Pulmonary artery endothelial cell (primary cell): ENCODE measurements around the gene CXCR4. TPM values are rescaled to one million over a fixed set of nuclear protein-coding genes. Genes with fewer than 3 reads are reported as not detected.
A peak's percentile ranks its signal among the peaks of the same experiment; 100 is the strongest.

Experiments
- DNase-seq: peaks from one replicate; pipeline ENCODE4 v3.0.0-alpha.2; 2011; ENCODE audit warnings: low read depth, low spot score
- total RNA-seq: library from RNA; depleted of rRNA; stranded (reverse); fragments of >200 nt; gene quantifications from 2 replicates; pipeline ENCODE4 v1.2.3, GENCODE V29; 2014

The CXCR4 gene
- total RNA-seq, 1 donor from 2014 or later: 126 TPM

- no peak for DNase-seq
Measured at GRCh38 chr2:136131961-136132824, 14.2 kb upstream of the CXCR4 start.

GRCh38 chr2:136131484-136131960, 13.6 kb upstream of the CXCR4 start:
- DNase-seq: no peak

DNA sequence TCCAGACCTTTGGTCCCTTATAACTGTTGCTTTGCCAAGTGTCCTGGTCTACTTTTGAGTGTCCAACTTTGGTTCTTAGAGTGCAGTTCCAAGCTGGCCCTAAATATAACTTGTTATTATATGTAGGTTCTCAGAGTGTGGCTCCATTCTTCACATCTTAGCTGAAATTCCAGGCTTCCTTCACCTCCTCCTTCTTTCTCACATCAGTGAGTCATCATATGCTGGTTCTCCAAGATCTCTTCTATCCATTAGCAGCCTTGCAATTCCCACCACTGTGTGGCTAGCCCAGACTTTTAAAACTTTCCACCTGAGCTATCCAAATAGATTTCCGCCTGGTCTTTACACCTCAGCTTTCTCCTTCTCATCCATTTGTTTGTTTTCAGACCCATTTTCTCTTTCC, 12.6 kb upstream of the CXCR4 start:
- DNase-seq: no peak

GRCh38 chr2:136130045-136130444, 12.1 kb upstream of the CXCR4 start:
- DNase-seq: no peak

DNA sequence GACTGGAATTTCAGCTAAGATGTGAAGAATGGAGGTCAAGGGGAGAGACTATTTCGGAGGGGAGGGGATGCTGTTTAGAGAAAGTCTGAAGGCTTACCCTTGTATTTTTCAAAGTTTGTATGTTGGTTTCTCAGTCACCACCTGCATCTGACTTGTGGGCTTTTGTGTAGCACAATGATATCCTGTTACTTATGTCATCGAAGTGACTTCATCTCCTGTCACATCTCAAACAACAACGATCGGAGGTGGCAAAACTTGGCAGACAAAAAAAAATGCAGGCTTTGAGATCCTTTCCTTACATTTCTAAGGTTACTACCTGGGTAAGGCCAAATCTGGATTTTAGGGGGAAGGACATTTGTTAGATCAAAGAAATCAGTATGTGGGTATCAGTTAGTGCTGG, 11.7 kb upstream of the CXCR4 start:
- DNase-seq: no peak

DNA sequence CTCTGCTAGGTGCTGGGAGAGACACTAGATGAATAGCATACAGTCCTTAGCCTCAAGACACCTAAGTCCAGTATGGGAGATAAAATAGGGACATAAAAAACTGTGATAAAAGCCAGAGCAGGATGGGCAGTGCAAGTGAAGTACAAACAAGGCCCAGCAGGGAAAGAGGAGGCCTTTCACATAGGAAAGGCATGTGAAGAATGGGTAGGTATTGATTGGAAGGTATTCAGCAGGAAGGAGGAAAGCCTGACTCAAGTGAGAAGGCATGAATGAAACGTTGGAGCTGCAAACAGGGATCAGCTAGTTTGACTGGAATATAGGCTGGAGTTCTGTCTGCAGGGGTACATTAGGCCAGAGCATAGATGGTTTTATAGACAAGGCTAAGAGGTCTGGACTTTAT, 11.0 kb upstream of the CXCR4 start:
- DNase-seq: no peak

GRCh38 chr2:136128366-136128765, 10.4 kb upstream of the CXCR4 start:
- DNase-seq: no peak

- DNase-seq: no peak
Measured at GRCh38 chr2:136127356-136127755, 9.4 kb upstream of the CXCR4 start.

DNA sequence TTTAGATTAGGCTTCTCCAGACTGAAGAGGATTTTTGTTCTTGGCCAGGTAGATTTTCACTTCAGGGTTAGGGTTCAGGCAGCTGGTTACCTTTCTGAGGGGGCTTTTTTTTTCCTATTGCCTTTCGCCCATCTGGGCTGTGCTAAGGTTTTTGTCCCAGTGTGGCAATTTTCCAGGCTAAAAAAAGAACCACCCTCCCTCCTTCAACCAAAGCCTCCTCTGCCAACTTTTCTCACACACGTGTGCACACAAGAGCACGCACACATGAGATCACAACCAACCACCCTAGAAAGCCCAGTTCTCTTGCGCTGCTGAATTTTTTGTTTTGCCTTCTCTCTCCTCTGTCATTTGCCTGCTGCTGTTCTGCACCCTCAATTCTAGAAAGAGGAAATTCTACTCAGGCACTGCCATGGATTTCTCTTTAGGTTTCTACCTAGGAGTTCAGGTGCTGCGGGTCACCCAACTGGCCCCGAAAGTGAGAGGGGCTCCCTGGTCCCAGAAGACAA, 8.5 kb upstream of the CXCR4 start:
- no peak for DNase-seq

DNA sequence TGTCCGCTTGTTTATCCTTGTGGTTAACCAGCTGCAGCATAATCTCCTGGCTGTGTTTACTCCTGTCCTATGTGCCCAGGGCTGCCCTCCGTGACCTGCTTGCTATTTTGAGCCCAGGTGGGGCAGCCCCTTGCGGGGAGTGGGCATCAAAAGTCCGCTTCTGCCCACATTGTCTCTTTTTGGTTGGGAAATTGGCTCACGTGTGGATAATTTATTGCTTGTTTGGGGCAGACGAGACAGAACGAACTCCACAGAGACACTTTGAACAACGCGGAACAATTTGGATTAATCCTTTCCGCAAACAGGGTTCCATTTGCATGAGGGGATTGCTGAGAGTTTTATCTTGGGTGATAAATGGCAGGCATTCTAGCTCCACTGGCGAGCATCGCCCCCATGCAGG, 8.1 kb upstream of the CXCR4 start:
- no peak for DNase-seq

- DNase-seq: no peak
Measured at GRCh38 chr2:136125236-136125635, 7.3 kb upstream of the CXCR4 start.

DNA sequence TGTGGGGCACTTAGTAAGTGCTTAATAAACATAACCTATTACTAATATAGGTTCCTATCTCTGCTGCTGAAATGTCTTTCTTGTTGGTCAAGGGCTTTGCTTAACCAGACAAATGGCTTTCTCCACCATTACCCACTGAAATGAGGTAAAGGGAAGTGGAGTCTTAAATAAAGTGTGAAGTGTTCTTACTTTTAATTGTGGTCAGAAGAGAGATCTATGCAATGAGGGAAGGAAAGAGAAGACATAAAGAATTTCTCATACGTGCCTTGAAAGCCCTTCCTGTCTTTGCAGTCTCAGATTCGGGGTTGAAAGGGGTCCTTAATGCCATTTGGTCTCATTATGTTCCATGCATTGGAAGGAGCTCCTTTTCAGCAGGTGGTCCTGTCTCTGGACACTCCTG, 6.9 kb upstream of the CXCR4 start:
- no peak for DNase-seq

- DNase-seq: no peak
Measured at GRCh38 chr2:136122661-136123060, 4.7 kb upstream of the CXCR4 start.

- DNase-seq: no peak
Measured at GRCh38 chr2:136121204-136121910, 3.4 kb upstream of the CXCR4 start.

DNA sequence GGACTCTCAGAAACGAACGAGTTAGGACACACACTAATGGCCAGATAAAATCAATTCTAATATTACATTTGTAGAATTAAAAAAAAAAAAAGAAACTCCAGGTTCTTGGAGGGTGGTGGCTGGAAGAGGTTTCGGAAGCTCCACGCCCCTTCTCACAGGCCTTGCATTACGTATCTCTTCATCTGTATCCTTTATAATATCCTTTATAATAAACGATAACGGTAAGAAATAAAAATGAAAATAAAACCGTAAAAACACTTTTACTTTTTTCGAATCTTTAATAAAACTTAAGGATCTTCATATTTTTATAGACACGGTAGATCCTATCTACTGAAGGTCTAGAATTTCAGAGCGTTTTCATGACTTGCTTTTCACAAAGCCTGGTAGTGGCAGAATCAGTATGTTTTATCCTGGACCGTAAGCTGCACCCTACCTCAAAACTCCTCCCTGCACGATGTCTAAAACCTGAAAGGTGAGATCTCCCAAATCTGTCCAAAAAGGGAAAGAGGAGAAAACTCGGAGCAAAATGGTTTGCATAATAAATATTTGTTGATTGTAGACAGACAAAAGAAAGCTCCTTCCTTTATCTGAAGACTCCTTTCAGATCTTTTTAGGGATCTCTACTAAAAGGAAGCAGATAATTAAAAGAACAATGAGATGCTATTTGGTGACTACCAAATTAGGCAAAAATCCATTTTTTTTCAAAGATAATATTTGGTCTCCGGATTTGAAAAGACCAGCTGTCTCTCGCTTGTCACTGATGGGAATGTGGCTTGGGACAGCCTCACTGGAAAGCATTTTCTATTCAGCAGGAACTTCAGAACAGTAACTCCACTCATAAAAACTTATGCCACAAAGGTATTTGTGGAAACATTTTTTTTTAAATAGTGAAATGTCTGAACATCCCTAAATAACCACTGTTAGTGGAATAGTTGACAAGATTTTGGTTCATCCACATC, 2.0 kb upstream of the CXCR4 start:
- DNase-seq: no peak

- DNase-seq: no peak
Measured at GRCh38 chr2:136118819-136119716, 1.1 kb upstream of the CXCR4 start.

DNA sequence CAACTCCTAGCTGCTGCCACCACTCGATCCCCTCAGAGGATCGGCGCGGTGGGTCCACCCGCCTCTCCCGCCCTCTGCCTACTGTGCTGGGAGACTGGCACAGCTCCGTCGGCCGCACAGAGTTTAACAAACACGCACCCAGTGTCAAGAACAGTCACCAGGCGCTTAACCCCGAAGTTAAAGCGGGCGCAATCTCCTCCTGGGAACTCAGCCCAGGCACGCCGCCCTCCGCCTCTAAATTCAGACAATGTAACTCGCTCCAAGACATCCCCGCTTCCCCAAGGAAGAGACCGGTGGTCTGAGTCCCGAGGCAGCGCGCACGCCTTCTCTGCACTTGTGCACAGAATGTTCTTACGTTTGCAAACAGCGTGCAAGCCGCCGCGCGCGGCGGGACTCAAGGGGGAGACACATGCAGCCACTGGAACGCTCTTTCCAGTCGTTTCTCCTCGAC, 533 bp downstream of the CXCR4 start:
- peak; percentile 19 for DNase-seq

DNA sequence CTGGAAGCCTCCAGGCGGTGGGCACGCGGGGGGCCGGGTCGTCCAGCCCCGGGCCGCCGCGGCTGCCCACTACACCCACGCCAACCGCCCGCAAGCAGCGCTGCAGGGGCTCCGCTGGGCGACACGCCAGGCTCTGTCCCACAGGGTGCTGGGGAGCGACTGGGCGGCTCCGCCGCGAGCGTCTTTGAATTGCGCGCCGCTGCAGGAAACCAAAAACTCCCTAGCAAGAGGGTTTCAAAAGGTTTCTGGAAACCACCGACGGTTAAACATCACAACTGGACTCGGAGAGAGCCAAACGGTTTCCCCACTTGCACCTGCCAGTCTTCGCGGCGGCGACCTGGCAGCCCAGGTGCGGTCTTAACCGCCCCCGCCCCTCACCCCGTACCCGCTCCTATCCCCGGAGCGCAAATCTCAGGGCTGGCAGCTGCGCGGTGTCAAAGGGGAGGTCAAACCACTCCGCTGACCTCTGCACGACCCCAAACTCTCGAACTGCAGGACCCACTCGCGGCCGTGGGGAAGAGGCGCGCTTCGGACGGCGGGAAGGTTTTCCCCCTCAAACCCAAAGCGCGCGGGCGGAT, 1.0 kb downstream of the CXCR4 start:
- no peak for DNase-seq

DNA sequence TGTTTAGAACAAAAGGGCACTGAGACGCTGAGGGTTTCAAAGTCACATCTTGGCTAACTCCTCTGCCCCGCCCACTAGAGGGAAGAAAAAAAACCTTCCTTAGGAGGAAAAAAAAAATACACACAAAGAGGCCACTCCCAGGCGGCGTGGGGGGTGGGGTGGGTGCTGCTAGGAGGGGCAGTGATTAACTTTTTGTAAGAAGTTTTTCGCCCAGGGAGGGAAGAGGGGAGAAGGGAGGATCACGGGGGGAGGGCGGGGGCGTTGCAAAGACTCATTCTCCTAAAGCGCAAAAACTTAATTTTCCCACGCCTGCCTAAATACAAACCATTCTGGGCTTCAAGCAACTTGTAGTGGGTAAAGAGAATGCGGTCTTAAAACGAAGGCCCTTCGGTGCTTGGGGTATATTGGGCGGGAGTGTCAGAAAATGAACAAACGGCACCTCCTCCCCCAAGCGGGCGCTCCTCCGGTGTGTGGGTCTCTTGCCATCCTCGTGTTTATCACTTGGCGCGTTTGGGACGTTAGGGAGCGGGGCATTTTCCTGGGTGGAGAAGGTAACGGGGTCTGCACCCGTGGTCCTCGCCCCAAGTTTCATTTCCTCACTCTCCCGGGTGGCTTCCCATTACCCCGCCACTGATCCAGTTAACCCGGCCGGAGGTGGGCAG, 1.7 kb downstream of the CXCR4 start:
- no peak for DNase-seq
